GM19438 (cell line): ENCODE results near the gene ELMO1.

Experiments
- ATAC-seq: cut with Tn5 transposase; IDR thresholded peaks from one replicate; pipeline ENCODE4 v1.9.1; 2021; ENCODE audit warnings: low read depth; ENCODE audit not compliant: unreplicated experiment

Gene ELMO1

DNA sequence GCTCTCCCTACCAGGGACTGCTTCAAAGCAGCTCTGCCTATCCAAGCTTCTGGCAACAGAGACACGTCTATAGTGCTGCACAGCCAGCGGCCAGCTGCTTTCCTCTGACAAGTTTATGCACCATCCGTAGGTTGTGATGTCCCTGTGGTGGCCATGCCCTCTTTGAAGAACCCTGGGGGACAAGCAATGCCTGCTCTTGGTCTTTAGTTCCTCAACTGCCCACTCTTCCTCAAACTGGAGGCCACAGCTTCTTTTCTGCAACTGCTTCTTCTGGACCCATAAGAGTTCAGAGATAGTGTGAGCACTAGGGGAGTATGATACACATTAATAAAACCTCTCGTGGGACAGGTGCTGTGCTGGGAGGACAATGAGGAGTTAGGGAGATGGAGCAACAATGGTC is 164.9 kb downstream of the ELMO1 start:
- ATAC-seq = no peak

DNA sequence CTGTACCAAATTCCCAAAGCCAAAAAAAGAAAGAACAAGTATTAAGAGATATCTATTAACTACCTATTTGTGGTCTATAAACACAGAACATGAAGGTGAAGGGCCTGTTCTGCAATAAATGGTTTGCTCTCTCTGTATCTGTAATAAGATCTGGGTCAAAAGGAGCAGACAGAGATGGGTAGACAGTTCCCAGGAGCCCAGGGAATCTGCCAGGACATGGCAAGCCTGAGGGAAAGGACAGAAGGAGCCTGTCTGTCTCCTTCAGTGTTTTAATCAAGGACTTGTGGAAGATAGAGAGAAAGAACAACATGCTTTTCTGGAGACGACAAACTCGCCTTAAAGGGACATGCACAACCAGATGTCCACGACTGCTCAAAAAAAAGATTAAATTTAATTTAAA is 165.7 kb downstream of the ELMO1 start:
- no peak for ATAC-seq

DNA sequence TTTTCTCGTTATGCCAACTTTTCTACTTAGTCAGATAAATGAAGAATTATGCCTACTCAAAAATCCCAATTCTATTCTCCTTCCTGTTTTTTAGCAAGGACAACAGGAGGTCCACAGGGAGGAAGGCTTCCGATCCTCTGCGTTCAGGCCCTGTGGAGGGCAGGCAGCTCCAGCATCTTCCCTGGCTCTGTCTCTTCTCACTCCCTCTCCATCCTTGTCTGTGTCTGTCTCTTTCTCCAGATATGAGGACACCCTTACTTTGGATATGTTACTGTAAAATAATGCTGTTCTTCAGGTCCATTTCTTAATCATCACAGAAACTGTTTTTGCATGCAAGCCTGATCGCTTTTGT is 166.6 kb downstream of the ELMO1 start:
- ATAC-seq = no peak

DNA sequence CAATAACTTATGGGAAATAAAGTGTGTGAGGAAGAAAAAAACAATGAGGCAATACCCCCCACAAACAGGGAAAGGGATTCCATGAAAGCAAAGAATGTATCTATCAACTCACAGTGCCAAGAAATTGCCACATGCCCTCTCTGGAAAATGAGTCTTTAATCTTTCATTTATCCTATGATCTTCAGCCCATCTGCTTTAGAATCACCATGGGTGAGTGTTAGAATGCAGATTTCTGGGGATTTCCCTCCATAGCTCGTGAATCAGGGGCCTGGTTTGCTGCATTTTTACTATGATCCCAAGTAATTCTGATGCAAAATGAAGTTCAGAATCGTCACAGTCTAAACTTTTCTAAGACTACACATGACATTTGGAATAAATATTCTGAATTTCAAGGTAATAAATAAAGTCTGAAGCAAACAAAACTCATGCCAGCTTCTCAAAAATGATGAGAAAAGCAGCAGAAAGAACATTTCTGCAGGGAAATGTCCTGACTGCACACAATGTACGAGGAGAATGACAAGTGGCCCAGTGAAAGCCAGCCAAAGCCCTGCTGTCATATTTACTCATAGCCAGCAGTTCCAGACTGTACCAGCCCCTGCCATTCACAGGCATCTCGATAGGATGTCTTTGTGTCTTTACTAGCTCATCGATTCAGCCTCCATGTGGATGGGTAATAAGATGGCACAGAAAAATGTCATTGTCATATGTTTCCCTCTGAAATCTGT is 167.1 kb downstream of the ELMO1 start:
- no peak for ATAC-seq

DNA sequence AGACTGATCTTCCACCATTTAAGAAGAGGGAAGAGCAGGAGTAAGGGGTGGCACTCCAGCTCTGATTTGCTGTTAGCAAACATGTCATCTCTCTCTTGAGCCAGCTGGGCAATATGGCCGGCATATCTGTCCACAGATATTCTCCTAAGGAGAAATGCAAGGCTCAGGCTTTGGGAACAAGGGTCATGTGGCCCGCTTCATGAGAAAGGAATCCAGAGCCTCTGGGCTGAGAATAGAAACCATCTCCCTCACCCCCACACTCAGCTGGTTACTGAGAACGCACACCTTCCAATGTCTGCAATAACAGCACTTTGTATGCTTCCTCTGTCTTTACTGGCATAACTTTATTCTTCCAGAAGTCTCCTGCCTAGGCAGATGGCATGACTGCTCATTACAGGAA is 171.2 kb downstream of the ELMO1 start:
- no peak for ATAC-seq

DNA sequence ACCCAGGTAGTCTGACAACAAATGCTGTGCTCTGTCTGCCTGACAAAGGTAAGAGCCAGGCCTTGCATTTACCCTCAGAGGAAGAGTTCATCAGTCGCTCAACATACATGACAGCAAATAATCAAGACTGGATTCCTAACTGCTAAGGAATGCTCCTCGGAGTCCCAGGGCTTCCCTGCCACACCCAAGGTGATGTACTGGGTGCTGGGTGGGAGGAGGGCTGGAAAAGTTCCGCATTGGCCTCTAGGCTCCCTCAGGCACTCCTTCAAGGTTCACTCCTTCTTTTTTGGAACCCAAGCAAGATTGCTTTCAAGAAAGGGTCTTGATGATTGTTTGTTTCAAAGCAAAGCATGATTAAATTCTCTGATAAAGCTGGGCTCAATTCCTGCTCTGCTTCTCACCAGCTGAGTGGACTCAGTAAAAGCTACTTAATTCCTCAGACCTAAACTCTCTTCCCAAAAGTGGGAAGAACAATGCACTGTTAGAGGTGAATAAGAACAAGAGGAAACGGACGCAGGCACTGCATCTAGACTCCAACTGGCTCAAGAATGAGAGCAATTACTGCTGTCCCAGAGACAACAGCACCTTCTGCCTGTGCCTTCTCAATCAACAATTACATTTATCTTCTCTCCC is 173.5 kb downstream of the ELMO1 start:
- ATAC-seq = no peak

DNA sequence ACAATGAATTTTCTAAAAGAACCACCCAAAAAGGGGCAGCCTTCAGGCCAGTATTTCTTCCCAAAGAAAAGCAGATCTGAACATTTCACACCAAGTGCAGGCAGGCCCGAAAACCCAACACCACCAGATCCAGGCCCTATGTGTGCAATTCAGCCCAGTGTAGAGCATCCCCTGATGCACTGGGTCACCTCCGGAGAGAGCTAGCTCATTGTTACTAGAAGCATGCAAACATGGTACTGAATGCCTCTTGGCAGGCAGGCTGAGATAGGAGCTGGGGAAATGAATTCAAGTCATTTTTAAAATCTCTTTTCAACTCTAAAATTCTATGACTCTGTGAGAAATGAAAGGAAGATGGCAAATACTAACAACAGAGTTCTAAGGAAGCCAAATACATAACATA is 174.8 kb downstream of the ELMO1 start:
- ATAC-seq = no peak

DNA sequence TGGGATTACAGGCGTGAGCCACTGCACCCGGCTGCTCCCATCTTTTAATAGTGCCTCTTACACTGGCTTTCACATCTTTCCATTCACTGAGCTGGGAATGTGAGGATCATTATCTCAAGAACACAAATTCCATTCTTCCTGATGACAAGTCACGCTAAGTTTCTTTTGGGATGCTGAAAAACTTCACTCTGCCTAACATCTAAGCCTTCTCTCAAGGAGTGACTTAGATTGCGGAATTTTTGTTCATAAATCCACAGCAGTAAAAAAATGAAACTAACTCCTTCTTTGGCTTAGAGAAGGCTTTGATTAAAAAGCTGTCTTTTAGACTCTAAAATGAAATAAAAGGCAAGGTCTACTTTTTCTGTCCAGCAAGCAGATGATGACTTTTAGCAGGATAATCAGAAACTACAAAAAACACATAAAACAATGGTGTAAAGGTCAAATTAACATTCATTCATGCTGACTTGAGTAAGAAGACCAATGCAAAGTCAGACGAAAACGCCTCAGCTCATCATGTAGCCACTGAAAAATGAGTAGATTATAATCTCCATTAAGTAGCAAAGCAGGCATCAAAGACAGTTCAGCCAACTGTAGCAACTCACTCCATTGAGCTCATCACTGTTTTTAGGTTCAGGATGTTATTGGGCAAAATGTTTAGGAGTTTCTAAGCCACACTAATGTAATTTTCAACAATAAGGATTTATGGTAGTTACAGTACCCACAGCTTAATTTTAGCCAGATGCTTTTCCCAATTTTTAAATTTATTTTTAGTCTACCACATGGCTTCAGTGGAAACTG is 178.8 kb downstream of the ELMO1 start:
- ATAC-seq = no peak

DNA sequence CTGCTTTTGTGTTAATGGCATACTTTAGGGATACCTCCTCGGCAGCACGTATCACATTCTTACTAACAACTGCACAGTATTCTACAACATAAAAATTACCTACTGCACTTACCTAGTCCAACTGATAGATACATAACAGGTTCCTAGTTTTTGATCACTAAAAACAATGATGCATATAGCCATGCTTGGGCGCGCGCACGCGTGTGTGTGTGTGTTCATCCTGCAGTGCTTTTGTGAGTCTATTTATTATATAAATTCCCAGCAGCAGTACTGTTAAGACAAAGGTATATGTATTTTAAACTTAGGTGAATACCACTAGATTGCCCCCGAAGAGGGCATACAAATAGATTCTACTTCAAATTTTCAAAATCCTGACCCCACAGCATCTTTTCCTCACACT is 181.4 kb downstream of the ELMO1 start:
- ATAC-seq = no peak

DNA sequence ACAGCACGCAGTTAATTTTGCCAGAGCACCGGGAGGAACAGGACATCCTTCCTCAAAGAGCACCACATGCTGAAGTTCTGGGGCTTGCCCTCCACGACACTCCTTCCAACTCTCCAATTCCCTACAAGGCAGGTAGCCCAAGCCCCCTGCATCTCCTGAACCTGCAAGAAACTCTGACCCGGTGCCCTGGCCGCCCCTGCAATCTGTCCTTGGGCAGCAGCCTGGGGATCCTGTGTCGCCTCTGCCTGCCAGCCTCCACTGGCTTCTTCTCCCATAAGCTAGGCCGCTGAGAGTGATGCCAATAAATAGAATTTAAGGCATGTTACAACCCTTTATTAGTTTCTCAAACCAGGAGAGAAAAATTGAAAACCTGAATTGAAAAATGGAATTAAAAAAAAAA is 182.8 kb downstream of the ELMO1 start:
- no peak for ATAC-seq

DNA sequence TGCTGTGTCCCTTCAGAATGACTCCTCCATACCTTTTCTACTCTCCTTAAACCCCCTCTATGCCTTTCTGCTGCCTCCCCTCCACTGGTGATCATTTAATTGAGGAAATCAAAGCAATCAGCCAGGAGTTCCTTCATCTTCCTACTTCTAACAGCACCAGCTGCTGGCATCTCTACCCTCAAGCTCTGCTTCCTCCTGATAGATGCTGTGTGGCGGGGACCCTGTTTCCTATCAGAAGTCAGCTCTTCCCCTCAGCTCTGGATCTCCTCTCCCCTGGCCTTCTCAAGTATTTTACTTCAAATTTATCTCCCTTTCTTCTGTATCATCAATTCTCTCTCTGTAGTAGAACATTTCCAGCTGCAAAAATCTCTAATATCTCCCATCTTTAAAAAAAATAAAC is 183.7 kb downstream of the ELMO1 start:
- no peak for ATAC-seq

DNA sequence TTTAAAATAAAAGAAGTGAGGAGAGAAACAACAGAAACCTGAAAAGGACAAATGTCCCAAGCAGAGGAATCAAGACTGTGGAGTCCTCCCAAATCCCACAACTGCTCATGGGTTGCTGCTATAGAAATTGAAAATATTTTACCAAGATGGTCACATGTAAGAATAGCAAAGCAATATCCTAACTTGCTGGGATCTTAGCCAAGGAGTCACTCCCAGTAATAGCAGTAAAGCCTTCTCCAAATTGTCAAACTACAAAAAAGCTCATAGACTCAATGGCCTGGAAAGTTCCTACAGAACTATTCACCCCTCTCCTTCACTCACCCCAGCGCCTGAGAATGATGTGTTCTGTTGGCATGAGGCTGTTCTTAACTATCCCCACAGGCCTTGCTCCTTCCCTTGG is 186.5 kb downstream of the ELMO1 start:
- ATAC-seq = no peak

DNA sequence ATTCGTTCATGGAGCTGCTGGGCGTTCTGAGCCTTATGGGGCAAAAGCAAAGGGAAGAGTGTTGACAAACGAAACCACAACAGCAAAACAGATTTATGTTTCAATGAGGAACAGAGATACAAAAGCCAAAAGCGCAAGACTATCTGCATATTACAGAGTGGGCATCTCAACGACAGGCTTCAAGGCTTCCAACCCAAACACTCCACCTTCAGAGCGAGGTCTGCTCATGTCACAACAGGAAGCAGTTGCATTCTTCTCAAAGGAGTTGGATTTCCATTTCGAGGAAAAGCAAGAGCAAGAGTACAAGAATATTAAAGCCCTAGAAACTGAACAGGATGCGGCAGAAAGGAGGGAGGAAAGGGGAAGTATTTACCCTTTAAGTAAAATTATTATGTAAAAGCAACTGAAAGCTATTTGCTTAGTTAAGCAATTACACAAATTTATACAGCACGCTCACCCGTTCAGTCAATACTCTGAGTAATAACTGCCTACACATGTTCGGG is 189.3 kb downstream of the ELMO1 start:
- no peak for ATAC-seq

DNA sequence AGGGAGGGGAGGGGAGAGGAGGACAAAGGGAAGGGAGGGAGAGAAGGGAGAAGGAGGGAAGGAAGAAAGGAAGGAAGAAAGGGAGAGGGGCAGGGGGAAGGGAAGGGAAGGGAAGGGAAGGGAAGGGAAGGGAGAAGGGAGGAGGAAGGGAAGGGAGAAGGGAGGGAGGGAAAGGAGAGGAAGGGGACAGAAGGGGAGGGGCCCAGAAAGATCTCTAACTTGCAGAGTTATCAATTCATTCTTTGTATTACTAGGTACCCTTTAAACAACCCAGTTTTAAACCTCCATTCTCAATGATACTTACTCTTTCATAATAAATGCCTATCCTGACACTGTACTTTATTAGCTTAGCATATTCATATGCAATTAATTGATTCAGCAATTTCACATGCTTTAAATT is 192.0 kb downstream of the ELMO1 start:
- no peak for ATAC-seq

DNA sequence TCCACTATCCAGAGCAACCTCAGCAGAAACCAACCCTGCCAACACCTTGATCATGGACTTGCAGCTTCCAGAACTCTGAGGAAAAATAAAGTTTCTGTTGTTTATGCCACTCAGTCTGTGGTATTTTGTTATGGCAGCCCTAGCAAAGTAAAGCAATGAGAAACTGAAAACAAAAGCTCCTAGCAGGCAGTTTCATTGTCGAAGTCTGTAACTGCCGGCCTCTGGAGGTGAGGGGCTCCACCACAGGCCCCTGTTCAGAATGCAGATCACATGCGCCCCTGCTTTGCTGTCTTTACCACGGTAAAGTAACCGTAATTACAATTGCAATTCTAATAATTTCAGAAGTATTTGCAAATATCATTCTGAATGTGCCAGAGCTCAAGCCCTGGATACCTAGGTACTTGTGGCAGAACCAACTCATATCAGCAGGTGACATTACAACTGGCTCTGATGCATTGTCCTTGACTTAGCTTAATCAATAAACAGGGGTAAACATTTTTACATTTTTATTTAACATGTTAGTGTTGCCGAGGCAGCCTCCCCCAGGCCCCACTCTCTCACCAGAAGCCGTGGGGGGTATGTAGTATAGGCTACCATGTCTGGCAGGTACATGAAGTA is 193.2 kb downstream of the ELMO1 start:
- no peak for ATAC-seq

DNA sequence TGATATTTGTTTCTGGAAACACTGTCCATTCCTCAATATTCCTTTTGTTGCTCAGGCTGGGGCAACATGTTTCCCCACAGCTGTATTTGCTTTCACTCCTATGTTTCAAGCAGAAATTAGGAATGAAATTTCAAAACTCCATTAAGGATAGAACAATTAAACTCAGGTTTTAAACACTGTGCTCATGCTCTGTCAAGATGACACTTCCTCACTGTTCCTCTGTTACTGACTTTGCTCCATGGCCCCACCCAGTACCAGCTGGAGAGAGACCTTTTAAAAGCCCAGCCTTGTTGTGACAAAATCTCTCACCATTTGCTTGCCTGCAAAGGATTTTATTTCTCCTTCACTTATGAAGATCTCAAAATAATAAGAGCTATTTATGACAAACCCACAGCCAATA is 197.4 kb downstream of the ELMO1 start:
- ATAC-seq = no peak

DNA sequence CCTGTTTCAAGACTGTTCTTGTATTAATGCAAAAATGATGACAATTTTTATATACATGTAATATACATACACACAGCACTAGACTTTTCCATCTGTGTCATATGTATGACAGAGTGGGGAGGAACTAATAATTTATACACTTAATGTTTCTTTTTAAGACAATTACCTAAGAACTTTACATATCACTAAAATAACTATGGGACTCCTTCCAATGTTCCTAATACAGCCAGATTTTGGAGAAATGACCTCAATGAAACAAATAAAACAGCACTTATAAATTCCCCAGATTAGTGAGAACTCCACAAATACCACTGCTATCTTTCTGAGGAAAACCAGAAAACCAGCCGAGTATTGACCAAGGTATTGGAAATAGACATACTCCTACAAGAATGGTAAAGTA is 199.4 kb downstream of the ELMO1 start:
- no peak for ATAC-seq

DNA sequence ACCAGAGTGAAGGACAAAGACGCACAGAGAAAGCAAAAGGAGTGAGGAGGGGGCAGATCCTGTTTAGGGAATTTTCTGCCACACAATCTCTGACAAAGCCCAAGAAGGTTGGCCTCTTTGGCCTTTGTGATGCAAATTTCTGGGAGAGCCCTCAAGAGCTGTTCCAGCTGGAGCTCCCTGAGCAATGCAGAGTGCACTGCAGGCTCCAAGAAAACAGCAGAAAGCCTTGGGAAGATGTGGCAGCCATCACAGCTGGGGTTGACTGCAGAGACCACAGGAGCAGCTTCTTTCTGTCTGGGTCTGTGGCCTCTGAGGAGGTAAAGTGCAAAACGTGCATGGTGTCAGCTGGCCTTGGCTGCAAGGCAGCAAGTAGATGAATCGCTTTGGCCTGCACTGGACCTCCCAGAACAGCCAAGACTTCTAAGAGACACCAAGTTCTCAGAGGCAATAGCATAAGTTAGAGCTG is 200.2 kb downstream of the ELMO1 start:
- ATAC-seq = no peak

DNA sequence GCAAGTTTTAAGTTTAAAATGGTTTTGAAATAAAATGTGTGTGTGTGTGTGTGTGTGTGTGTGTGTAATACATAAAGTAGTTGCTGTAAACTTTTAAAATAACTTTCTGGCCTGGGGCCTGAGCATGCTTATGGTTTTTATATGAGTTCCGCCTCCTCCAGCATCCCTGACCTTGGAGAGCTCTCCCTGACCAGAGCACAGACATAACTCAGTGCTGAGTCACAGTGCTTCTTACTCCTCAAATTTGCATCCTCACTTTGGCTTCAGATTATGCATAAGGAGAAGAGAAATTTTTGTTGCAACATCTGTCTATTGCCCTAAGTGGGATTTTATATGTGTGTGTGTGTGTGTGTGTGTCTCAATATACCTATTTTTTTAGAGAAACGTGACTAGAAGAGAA is 200.8 kb downstream of the ELMO1 start:
- no peak for ATAC-seq

DNA sequence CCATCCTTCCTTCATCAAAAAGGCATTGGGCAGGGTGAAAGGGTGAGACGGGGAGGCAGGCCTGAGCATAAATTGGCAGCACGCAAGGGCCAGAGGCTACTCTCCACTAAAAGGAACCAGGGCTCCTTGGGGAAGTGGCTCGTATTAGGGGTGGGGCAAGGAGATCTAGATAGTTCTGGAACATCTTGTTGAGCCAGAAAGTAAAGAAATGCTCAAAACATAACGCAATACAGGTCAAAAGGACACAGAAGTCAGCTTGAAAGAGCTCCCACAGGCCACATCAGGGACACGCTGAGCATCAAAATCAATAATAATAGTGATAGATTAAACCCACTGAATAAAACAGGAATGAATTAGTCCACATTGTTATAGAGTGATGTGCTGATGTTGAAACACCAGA is 203.1 kb downstream of the ELMO1 start:
- no peak for ATAC-seq

DNA sequence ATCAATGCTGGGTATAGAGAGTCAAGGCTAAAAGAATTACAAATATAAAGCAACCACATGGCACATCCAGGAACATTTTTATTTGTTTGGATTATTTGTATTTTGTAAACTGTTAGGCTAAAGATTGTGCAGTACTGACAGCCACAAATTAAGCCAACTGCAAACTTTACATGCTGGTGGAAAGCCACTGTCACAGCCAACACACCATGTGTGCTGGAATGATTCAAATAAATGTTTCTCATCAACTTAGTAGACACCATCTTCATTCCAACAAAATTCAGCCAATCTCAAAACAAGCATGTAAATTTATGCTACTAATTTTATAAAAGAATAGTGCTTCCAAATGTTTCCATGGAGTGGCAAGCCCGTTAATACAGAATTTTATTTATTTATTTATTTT is 211.8 kb downstream of the ELMO1 start:
- no peak for ATAC-seq
